Mesendoderm (in vitro differentiated cells): Measurements from ENCODE around the gene LSM4.

ENCODE experiments used
- DNase-seq: peaks from one replicate; pipeline ENCODE4 v3.0.0; 2013
- H2AK5ac ChIP-seq: 2 replicates; pipeline ENCODE4 v1.6.1; 2013; ENCODE audit warnings: low read length, inconsistent platforms
- H2BK120ac ChIP-seq: 2 replicates; pipeline ENCODE4 v1.6.1; 2013; ENCODE audit warnings: low read depth, mild to moderate bottlenecking, low read length, moderate library complexity, mixed read lengths
- H2BK15ac ChIP-seq: replicated peaks from 2 replicates; pipeline ENCODE4 v1.6.1; 2013; ENCODE audit warnings: low read depth, mild to moderate bottlenecking, moderate library complexity
- H2BK5ac ChIP-seq: 2 replicates; pipeline ENCODE4 v1.6.1; 2013; ENCODE audit warnings: low read length, inconsistent platforms
- H3K18ac ChIP-seq: 2 replicates; pipeline ENCODE4 v1.6.1; 2013; ENCODE audit warnings: mild to moderate bottlenecking, low read length, mixed read lengths
- H3K23ac ChIP-seq: one replicate; pipeline ENCODE4 v1.6.1; 2013; ENCODE audit warnings: low read length
- H3K27ac ChIP-seq: 2 replicates; pipeline ENCODE4 v1.5.1; 2013; ENCODE audit warnings: low read depth, mild to moderate bottlenecking, inconsistent platforms, low read length, moderate library complexity
- H3K27me3 ChIP-seq: 2 replicates; pipeline ENCODE4 v1.6.1; 2013; ENCODE audit warnings: low read length, control low read depth, mild to moderate bottlenecking, inconsistent platforms; ENCODE audit not compliant: insufficient read depth, poor library complexity
- H3K36me3 ChIP-seq: 2 replicates; pipeline ENCODE4 v1.6.1; 2013; ENCODE audit warnings: low read length, inconsistent platforms; ENCODE audit not compliant: control insufficient read depth, insufficient read depth
- H3K4ac ChIP-seq: one replicate; pipeline ENCODE4 v1.6.1; 2013; ENCODE audit warnings: low read depth, mild to moderate bottlenecking, low read length, moderate library complexity
- H3K4me1 ChIP-seq: 2 replicates; pipeline ENCODE4 v1.6.1; 2013; ENCODE audit warnings: low read depth, low read length, inconsistent platforms; ENCODE audit not compliant: control insufficient read depth
- H3K4me2 ChIP-seq: 2 replicates; pipeline ENCODE4 v1.6.1; 2013; ENCODE audit warnings: low read length
- H3K4me3 ChIP-seq: 2 replicates; pipeline ENCODE4 v1.5.1; 2013; ENCODE audit warnings: mild to moderate bottlenecking, low read length
- H3K56ac ChIP-seq: one replicate; pipeline ENCODE4 v1.6.1; 2013; ENCODE audit warnings: low read length
- H3K79me1 ChIP-seq: 2 replicates; pipeline ENCODE4 v1.6.1; 2013; ENCODE audit warnings: low read length, inconsistent platforms
- H3K79me2 ChIP-seq: 2 replicates; pipeline ENCODE4 v1.6.1; 2013; ENCODE audit warnings: mild to moderate bottlenecking, low read length; ENCODE audit not compliant: control insufficient read depth, insufficient read depth
- H3K9ac ChIP-seq: 2 replicates; pipeline ENCODE4 v1.6.1; 2013; ENCODE audit warnings: low read length, inconsistent platforms
- H4K5ac ChIP-seq: one replicate; pipeline ENCODE4 v1.6.1; 2013; ENCODE audit warnings: low read length
- H4K8ac ChIP-seq: one replicate; pipeline ENCODE4 v1.6.1; 2013; ENCODE audit warnings: low read depth, mild to moderate bottlenecking, control low read depth, low read length, moderate library complexity
- WGBS: extraction: QIAGEN DNeasy Blood & Tissue Kit; methylation state at CpG from one replicate; pipeline ENCODE4 v1.1.7; 2013; ENCODE audit warnings: low lambda C conversion rate, missing lambda C conversion rate; ENCODE audit not compliant: insufficient coverage; ENCODE audit errors: extremely low coverage; 5-methylcytosine and 5-hydroxymethylcytosine counted together

The LSM4 gene

GRCh38 chr19:18278521-18279265 lies 44.2 kb downstream of the LSM4 start:
- no peak overlapping the region for H3K18ac ChIP-seq
- H3K23ac ChIP-seq, result no peak overlapping the region
- H3K4me3 ChIP-seq, result peak overlapping the region; percentile 78
- no peak overlapping the region for H3K4ac ChIP-seq
- H3K9ac ChIP-seq, result peak overlapping the region; percentile 90
- H2BK15ac ChIP-seq, result no peak overlapping the region
- peaks cover 36% of the 10 kb centered on the region for H3K79me2 ChIP-seq
- no peak overlapping the region for H2BK120ac ChIP-seq
- H3K27me3 ChIP-seq, result no peaks in the 10 kb centered on the region
- H2BK5ac ChIP-seq, result no peak overlapping the region
- DNase-seq, result peak; percentile 68
- H3K27ac ChIP-seq, result no peak overlapping the region
- H3K79me1 ChIP-seq, result peaks cover 13% of the 10 kb centered on the region
- peak overlapping the region; percentile 97 for H3K4me2 ChIP-seq
- no peak overlapping the region for H2AK5ac ChIP-seq
- no peak overlapping the region for H4K8ac ChIP-seq
- H4K5ac ChIP-seq, result no peak overlapping the region
- no CpG with 5 or more reads among the region's 10 CpGs for WGBS
- peaks cover 5% of the 10 kb centered on the region for H3K36me3 ChIP-seq
- H3K4me1 ChIP-seq, result peaks cover 6% of the 10 kb centered on the region
- H3K56ac ChIP-seq, result peak overlapping the region; percentile 86

- no peak overlapping the region for H3K4me3 ChIP-seq
- H3K4me1 ChIP-seq, result peaks cover 6% of the 10 kb centered on the region
- no peak overlapping the region for H3K4me2 ChIP-seq
- peaks cover 5% of the 10 kb centered on the region for H3K36me3 ChIP-seq
- H4K8ac ChIP-seq, result no peak overlapping the region
- no peak overlapping the region for H3K56ac ChIP-seq
- no peak overlapping the region for H2AK5ac ChIP-seq
- peaks cover 21% of the 10 kb centered on the region for H3K79me2 ChIP-seq
- H3K27me3 ChIP-seq, result no peaks in the 10 kb centered on the region
- peak; percentile 60 for DNase-seq
- no peak overlapping the region for H2BK15ac ChIP-seq
- no peak overlapping the region for H3K18ac ChIP-seq
- WGBS, result no CpG with 5 or more reads among the region's 13 CpGs
- H4K5ac ChIP-seq, result no peak overlapping the region
- H3K79me1 ChIP-seq, result peaks cover 13% of the 10 kb centered on the region
- no peak overlapping the region for H3K4ac ChIP-seq
- H3K23ac ChIP-seq, result no peak overlapping the region
- no peak overlapping the region for H2BK120ac ChIP-seq
- H3K9ac ChIP-seq, result no peak overlapping the region
- no peak overlapping the region for H2BK5ac ChIP-seq
- H3K27ac ChIP-seq, result no peak overlapping the region
Observed at GRCh38 chr19:18274781-18275356, 48.0 kb downstream of the LSM4 start.

- H3K27ac ChIP-seq, result no peak within 1 kb of the TSS
- H4K5ac ChIP-seq, result no peak within 1 kb of the TSS
- H2AK5ac ChIP-seq, result no peak within 1 kb of the TSS
- H3K18ac ChIP-seq, result no peak within 1 kb of the TSS
- no peaks in the 10 kb centered on the region for H3K27me3 ChIP-seq
- WGBS, result no CpG with 5 or more reads among the region's 9 CpGs
- DNase-seq, result peak; percentile 67
- no peak within 1 kb of the TSS for H3K23ac ChIP-seq
- no peak within 1 kb of the TSS for H4K8ac ChIP-seq
- no peak within 1 kb of the TSS for H2BK120ac ChIP-seq
- peaks cover 5% of the 10 kb centered on the region for H3K36me3 ChIP-seq
- H2BK15ac ChIP-seq, result no peak within 1 kb of the TSS
- no peak within 1 kb of the TSS for H2BK5ac ChIP-seq
- H3K4ac ChIP-seq, result no peak within 1 kb of the TSS
- H3K4me1 ChIP-seq, result peaks cover 6% of the 10 kb centered on the region
- peaks cover 13% of the 10 kb centered on the region for H3K79me1 ChIP-seq
- H3K4me3 ChIP-seq, result no peak within 1 kb of the TSS
- H3K79me2 ChIP-seq, result peaks cover 18% of the 10 kb centered on the region
- H3K4me2 ChIP-seq, result no peak within 1 kb of the TSS
- no peak within 1 kb of the TSS for H3K9ac ChIP-seq
- H3K56ac ChIP-seq, result no peak within 1 kb of the TSS
Observed at GRCh38 chr19:18274219-18274780, 48.6 kb downstream of the LSM4 start, which contains the start of gene IQCN. TSS of gene IQCN (minus strand) at chr19:18274452. CDS start at chr19:18269478, 4,974 bp downstream.

- WGBS, result no CpG with 5 or more reads among the region's 13 CpGs
- H3K9ac ChIP-seq, result no peak overlapping the region
- no peak overlapping the region for H3K56ac ChIP-seq
- H2BK120ac ChIP-seq, result no peak overlapping the region
- no peak for DNase-seq
- H2AK5ac ChIP-seq, result no peak overlapping the region
- H2BK15ac ChIP-seq, result no peak overlapping the region
- no peaks in the 10 kb centered on the region for H3K27me3 ChIP-seq
- no peak overlapping the region for H3K27ac ChIP-seq
- H3K79me2 ChIP-seq, result peaks cover 12% of the 10 kb centered on the region
- H3K4ac ChIP-seq, result no peak overlapping the region
- H3K79me1 ChIP-seq, result peaks cover 8% of the 10 kb centered on the region
- no peak overlapping the region for H3K4me2 ChIP-seq
- peaks cover 1% of the 10 kb centered on the region for H3K36me3 ChIP-seq
- no peak overlapping the region for H4K8ac ChIP-seq
- no peak overlapping the region for H3K18ac ChIP-seq
- no peak overlapping the region for H2BK5ac ChIP-seq
- H3K4me1 ChIP-seq, result peaks cover 2% of the 10 kb centered on the region
- H3K23ac ChIP-seq, result no peak overlapping the region
- H4K5ac ChIP-seq, result no peak overlapping the region
- no peak overlapping the region for H3K4me3 ChIP-seq
Observed at GRCh38 chr19:18273561-18274218, 49.2 kb downstream of the LSM4 start.

DNA sequence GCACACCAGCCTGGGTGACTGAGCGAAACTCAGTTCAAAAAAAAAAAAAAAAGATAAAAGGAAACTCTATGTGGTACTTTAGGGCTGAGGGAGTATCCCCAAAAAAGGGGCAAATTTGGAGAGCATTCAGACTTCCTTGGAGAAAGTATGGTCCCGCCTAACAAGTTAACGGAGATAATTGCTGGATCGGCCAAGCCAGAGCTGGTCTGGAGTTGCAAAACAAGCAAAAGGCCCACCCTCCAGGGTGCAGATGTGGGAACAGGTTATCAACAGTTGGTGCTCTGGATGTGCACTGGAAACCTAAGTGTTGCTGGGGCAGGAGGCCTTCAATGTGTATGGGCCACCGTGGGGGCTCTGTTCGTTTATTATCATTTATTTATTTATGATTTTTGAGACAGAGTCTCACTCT lies 51.4 kb downstream of the LSM4 start:
- peaks cover 3% of the 10 kb centered on the region for H3K79me1 ChIP-seq
- no CpG with 5 or more reads among the region's 6 CpGs for WGBS
- no peak overlapping the region for H2BK5ac ChIP-seq

More for the DNA sequence above, 51.4 kb downstream of the LSM4 start:
- Histone ChIP-seq H3K56ac (no peak overlapping the region), H3K4me3 (no peak overlapping the region), H3K79me2 (no peaks in the 10 kb centered on the region), H3K36me3 (no peaks in the 10 kb centered on the region), H2BK120ac (no peak overlapping the region), H3K18ac (no peak overlapping the region), H3K23ac (no peak overlapping the region), H3K4me2 (no peak overlapping the region), H3K27me3 (no peaks in the 10 kb centered on the region), H3K9ac (no peak overlapping the region), H3K4ac (no peak overlapping the region), H3K4me1 (no peaks in the 10 kb centered on the region), H2BK15ac (no peak overlapping the region), H2AK5ac (no peak overlapping the region), H3K27ac (no peak overlapping the region), H4K8ac (no peak overlapping the region), H4K5ac (no peak overlapping the region)
- DNase-seq, result no peak
